Body of pancreas (tissue), 4 donors: ENCODE results near the gene TLR4.

Experiments used
- POLR2A ChIP-seq, 3 donors: fragments of 450-650 bp; IDR thresholded peaks; one replicate each; pipeline ENCODE4 v1.6.1; 2016; ENCODE audit warnings: antibody characterized with exemption in 3 of 3, mild to moderate bottlenecking in 2 of 3
- TF ChIP-seq, protein P1 (sequence below), 7 experiments: fragments of 450-650 bp in 4 of 7; fragments of 200-600 bp in 3 of 7; sonication (generic) in 3 of 7; IDR thresholded peaks; one replicate each; pipeline ENCODE4 v1.5.1; 2016 to 2019; ENCODE audit warnings: antibody characterized with exemption in 7 of 7

DNA sequence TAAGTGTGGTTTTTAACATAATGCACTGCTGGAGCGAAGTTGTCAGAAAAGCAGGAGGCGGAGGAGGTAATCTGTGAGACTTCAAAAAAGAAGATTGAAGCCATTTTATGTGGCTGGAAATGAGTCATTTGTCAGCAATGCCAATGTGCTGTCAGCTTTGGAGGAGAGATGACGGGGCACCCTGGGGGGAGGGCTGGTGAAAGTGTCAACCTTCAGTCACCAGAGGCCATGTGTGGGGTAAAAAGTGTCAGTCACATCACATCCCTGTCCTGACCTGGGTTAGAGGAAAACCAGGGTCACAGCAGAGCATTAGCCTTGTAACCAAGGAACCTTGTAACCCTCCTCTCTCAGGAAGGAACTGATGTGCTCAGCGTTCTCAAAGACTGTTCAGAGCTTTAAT lies 59.1 kb downstream of the TLR4 start:
- TF ChIP-seq, protein P1, sequence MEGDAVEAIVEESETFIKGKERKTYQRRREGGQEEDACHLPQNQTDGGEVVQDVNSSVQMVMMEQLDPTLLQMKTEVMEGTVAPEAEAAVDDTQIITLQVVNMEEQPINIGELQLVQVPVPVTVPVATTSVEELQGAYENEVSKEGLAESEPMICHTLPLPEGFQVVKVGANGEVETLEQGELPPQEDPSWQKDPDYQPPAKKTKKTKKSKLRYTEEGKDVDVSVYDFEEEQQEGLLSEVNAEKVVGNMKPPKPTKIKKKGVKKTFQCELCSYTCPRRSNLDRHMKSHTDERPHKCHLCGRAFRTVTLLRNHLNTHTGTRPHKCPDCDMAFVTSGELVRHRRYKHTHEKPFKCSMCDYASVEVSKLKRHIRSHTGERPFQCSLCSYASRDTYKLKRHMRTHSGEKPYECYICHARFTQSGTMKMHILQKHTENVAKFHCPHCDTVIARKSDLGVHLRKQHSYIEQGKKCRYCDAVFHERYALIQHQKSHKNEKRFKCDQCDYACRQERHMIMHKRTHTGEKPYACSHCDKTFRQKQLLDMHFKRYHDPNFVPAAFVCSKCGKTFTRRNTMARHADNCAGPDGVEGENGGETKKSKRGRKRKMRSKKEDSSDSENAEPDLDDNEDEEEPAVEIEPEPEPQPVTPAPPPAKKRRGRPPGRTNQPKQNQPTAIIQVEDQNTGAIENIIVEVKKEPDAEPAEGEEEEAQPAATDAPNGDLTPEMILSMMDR (IDR thresholded peaks at IDR 0.05), result no peak
- TF ChIP-seq POLR2A (IDR thresholded peaks at IDR 0.05), result no peak
